Activated CD4-positive, alpha-beta T cell treated with anti-CD3 and anti-CD28 coated beads, Interleukin-2, amount 50 U/mL, for 48 hours (primary cell): ENCODE results near the gene PABPC1L2B.
"Not testable (repeated sequence)": the region's sequence is repeated elsewhere in the genome, so short reads cannot be mapped to it uniquely, and the experiment has no call there.

Experiments
- DNase-seq, 2 experiments: peaks; one replicate each; pipeline ENCODE4 v3.0.0-alpha.2; 2020

PABPC1L2B gene

DNA sequence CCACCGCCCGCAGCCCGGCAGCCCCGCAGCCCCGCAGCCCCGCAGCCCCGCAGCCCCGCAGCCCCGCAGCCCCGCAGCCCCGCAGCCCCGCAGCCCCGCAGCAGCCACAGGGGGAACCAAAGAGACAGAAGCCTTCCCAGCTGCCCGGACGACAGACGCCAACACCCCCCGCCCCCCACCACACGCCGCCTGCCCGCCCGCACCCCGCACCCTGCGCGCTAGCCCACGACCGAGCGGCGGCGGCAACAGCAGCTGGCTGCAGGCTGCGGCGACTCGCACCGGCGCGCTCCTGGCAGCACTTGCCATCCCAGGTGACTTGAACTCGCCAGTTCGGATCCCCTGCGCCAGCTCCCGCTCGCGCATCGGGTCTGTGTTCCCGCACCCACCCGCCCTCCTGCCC lies at the start of gene PABPC1L2B:
PABPC1L2B (plus strand) TSS at position 207 of the 400 bp plus-strand sequence. CDS start 704 bp downstream, outside the sequence.
- not testable (repeated sequence) for DNase-seq

GRCh38 chrX:72959971-72960370 lies 42.8 kb upstream of the PABPC1L2B start:
- DNase-seq: not testable (repeated sequence)

- DNase-seq: not testable (repeated sequence)
These were observed 30.9 kb upstream of the PABPC1L2B start for GRCh38 chrX:72971859-72972258.

- not testable (repeated sequence) for DNase-seq
These were observed 27.9 kb upstream of the PABPC1L2B start for GRCh38 chrX:72974885-72975284.

DNA sequence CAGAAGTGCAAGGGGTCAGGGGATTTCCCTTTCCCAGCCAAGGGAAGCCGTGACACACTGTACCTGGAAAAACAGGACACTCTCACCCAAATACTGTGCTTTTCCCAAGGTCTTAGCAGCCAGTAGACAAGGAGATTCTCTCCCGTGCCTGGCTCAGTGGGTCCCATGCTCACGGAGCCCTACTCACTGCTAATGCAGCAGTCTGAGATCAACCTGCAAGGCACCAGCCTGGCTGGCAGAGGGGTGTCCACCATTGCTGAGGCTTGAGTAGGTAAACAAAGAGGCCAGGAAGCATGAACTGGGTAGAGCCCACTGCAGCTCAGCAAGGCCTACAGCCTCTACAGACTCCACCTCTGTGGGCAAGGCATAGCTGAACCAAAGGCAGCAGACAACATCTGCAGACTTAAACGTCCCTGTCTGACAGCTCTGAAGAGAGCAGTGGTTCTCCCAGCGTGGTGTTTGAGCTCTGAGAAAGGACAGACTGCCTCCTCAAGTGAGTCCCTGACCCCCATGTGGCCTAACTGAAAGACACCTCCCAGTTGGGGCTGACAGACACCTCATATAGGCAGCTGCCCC lies 21.8 kb upstream of the PABPC1L2B start:
- DNase-seq: not testable (repeated sequence)

DNA sequence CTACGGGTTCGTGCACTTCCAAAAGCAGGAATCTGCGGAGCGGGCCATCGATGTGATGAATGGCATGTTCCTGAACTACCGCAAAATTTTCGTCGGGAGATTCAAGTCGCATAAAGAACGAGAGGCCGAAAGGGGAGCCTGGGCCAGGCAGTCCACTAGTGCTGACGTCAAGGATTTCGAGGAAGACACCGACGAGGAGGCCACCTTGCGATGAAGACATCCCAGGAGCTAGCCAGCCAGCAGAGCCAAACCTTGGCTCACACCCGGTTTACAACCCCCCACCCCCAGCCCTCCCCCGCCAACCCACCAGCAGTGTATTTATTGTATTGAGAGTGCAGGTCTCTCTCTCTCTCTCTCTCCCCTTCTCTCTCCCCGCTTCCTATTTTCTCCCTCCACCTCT lies 1.3 kb downstream of the PABPC1L2B start:
- not testable (repeated sequence) for DNase-seq

- no peak for DNase-seq
These were observed 18.8 kb downstream of the PABPC1L2B start for GRCh38 chrX:73021361-73022092.

DNA sequence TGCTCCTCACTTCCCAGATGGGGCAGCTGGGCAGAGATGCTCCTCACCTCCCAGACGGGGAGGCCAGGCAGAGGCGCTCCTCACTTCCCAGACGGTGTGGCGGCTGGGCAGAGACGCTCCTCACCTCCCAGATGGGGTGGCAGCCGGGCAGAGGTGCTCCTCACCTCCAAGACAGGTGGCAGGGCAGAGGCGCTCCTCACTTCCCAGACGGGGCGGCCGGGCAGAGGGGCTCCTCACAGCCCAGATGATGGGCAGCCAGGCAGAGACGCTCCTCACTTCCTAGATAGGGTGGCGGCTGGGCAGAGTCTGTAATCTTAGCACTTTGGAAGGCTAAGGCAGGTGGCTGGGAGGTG lies 19.3 kb downstream of the PABPC1L2B start:
- DNase-seq: not testable (repeated sequence)

DNA sequence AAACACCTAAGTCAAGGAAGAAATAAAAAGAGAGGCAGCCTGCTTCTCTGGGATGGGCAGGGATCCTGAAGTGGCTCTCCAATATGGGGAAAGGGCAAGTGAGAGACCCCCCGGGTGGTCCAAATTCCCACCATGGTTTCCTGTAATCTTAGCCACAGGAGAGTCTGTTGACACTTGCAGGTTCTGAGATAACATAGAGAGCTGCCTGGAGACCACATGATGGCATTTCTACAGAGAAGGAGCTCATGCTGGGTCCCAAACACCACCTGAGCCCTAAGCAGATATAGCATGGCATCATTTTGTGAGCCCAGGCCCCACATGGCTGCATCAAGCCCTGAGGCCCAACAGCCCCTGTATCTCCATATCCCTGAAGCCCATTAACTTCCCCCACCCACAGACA lies 26.1 kb downstream of the PABPC1L2B start:
- no peak for DNase-seq
